DMS53 treated with DMSO at 0.1 percent for 48 hours (cell line): ENCODE data around the gene LRCH3.
"Not testable (repeated sequence)": the region's sequence is repeated elsewhere in the genome, so short reads cannot be mapped to it uniquely, and the experiment has no call there.

Experiments
- DNase-seq: peaks from one replicate; lab custom pipeline; 2025; ENCODE audit not compliant: unreplicated experiment; lab: John Stamatoyannopoulos, UW

The LRCH3 gene

DNA sequence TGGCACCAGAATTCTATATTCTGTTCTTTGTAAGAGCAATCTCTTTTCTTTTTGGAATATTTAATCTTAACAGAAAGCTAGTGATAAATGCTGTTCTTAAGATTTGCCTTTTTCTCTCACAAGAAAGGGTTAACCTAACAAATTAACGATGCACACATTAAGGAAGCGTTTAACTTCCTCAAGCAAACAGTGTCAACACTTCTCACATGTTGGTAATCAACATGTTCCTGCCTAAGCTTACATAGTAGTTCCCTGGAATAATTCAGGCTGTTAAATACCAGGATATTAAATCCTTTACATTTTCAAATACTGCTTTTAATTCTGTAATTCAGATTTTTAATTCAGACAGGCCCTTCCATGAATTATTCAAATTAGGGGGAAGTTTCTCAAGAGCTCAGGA is 91.5 kb downstream of the LRCH3 start:
- no peak for DNase-seq

DNA sequence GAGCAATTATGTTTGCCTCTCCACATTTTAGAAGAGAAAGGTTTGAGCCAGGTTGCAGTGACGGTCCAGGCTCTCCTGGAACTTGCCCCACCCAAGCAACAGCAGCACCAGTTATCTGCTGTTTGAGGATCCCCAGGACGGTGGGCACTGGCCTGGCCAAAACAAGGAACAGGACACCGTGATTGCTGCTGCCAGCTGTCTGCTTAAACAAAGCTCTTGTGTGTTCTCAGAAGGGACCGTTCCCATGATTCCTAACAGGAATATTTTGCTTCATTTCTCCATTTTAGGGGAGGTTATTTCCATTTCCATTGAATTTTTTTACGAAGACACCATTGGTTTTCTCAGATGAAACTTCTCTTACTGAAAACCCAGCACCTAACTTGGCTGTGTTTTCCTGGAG is 92.5 kb downstream of the LRCH3 start:
- no peak for DNase-seq

DNA sequence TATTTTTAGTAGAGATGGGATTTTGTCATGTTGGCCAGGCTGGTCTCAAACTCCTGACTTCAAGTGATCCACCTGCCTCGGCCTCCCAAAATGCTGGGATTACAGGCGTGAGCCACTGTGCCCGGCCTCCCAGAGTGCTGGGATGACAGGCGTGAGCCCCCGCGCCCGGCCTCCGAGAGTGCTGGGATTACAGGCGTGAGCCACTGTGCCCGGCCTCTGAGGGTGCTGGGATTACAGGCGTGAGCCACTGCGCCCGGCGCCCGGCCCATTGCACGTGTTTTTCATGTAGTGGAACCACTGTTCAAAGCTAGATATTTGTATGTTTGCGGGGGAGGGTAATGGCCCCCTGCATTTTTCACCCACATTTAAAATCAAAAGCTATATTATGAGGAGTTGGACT is 93.3 kb downstream of the LRCH3 start:
- DNase-seq, result not testable (repeated sequence)

DNA sequence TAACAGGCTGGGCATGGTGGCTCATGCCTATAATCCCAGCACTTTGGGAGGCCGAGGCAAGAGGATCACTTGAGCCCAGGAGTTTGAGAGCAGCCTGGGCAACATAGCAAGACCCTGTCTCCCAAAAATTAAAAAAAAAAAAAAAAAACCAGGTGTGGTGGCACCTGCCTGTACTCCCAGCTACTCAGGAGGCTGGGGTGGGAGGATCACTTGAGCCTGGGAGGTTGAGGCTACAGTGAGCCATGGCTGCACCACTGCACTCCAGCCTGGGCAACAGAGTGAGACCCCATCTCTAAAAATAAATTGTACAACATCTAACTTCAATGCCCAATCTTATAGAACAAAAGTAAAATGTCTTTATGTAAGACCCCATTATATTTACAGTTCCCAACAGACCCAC is 95.0 kb downstream of the LRCH3 start:
- DNase-seq, result not testable (repeated sequence)

DNA sequence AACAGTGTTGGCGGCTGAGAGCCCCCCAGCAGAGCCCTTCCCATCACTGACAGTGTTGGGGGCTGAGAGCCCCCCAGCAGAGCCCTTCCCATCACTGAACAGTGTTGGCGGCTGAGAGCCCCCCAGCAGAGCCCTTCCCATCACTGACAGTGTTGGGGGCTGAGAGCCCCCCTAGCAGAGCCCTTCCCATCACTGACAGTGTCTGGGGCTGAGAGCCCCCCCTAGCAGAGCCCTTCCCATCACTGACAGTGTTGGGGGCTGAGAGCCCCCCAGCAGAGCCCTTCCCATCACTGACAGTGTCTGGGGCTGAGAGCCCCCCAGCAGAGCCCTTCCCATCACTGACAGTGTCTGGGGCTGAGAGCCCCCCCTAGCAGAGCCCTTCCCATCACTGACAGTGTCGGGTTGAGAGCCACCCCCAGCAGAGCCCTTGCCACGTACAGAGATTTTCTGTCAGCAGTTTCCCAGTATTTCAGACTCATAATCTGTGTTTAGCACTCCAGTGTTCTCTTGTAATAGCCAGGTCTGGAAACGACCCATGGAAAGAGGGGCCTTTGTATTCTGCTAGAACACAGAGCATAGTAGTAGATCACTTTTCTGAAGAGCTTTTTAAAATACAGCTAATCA is 96.5 kb downstream of the LRCH3 start:
- not testable (repeated sequence) for DNase-seq

DNA sequence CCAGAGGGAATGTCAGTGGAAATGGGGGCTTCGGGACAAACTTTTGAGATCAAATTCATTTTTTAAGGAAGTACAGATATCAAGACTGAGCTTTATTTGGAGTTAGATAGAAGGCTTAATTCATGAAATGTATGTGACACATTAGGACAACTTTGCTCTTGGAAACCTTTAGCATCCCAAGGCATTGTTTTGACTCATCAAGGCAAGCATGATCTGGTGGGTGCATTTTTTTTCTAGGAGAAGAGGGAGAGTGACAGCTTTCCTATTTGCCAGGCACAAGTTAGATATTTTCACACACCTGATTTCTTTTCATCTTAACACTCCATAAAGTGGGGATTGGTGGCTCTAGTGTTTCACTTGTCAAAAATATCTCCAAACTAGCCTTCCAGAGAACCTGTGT is 97.5 kb downstream of the LRCH3 start:
- no peak for DNase-seq

DNA sequence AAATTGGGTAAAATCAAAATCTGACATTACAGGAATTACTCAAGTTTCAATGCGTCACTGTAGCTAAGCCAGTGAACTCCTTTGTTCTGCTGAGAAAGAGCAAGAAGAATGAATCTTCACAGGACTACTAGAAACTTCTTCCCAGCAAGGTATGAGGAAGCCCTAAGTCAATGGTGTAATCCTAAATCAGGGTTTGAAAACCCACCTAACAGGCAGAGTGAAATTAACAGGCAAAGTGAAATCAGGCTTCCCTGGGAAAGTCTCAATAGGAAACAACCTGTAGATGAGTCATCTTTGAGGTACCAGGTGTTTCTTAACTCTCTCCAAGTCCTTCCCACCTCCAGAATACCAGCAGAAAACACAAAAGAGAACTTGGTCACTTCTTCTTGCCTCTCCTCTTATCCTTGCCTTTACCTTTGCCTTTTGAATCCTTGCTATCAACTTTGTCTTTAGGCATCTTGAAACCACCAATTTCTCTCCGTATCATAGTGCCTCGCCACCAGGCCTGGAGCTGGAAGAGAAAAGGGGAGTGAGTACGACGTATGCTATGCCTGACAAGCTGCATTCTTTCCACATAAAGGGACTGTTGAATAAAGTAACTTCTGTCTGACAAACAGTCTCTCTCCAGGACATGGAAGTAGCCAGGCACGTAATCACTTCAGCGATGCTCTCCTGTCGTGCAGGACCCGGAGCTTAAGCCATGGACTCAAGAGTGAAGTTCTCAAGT is 98.3 kb downstream of the LRCH3 start:
- no peak for DNase-seq

DNA sequence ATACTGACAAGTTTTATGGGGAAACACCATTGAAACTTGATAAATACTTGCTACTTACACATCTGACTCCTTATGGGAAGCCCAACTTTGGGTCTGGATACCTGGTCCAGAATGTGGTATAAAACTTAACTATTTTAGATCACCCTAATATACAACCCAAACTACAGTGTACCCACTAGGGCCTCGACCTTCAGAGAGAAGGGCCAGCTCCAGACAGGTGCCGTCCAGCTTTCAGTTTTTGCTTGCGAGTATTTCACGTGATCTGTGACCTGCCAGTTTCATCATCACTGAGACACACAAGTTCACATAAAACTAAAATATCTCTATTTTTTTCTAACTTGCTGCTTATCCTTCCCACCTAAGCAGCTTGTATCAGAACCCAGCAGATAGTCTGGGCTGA is 99.6 kb downstream of the LRCH3 start:
- DNase-seq, result no peak

DNA sequence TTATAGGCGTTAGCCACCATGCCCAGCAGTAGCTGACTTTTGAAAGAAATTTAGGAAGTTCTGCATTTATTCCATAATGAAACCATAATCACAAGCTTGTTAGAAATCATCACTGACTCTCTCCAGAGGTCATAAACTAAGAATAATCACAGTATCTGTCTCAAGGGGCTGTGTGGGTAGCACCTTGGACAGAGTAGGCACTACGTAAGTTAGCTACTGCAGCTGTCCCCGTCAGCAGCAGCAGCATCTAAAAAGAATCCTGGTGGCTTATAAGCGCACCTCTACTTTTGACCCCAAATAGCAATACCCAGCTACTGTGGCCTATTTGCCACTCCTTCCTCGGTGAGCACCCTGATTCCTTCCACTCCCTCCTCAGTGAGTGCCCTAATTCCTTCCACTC is 101.1 kb downstream of the LRCH3 start:
- DNase-seq, result no peak

DNA sequence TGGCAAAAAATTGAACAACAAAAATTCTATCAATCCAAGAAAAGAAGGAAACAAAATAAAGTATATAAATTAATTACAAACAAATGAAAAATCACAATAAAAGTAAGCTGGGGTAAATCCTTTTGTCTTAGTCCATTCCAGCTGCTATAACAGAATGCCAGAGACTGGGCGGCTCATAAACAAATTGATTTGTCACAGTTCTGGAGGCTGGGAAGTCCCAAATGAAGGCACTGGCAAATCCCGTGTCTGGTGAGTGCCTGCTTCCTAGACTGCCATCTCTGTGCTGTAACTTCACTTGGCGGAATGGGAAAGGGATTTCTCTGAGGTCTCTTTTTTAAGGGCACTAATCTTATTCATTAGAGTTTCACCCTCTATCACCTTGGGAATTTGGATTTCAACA is 105.4 kb downstream of the LRCH3 start:
- no peak for DNase-seq

DNA sequence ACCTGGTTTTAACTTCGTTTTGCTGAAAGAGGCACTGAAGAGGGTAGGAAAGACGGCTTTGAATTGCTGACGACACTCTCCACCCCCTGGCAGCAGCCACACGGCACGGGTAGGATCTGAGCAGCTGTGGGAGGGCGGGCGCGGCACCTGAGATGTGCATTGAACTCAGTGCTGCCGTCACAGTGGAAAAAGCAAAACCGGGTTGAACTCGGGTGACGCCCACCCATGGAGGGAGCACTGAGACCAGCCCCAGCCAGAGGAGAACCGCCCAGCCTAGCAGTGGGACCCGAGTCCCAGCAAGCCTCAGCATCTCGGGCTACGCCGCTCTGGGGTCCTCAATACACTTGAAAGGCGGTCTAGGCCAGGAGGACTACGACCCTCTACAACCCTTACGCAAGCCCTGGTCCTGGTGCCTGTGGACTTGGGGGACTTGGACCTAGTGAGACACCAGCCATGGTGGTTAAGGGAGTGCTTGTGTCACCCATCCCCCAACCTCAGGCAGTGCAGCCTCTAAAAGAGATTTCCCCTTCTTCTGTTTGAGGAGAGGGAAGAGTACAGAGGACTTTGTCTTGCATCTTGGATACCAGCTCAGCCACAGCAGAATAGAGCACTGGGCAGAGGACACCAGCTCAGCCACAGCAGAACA is 108.9 kb downstream of the LRCH3 start:
- no peak for DNase-seq

DNA sequence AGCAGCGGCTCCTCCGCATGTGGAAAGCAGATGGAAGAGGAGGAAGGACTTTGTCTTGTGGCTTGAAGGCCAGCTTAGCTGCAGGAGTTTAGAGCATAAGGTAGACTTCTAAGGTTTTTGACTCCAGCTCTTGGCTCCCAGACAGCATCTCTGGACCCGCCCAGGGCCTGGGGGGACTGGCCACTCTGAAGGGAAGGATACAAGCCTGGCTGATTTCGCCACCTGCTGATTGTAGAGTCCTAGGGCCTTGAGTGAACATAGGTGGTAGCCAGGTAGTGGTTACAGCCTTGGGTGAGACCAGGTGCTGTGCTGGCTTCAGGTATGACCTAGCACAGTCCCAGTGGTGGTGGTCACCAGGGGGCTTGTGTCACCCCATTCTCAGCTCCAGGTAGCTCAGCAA is 110.6 kb downstream of the LRCH3 start:
- no peak for DNase-seq

DNA sequence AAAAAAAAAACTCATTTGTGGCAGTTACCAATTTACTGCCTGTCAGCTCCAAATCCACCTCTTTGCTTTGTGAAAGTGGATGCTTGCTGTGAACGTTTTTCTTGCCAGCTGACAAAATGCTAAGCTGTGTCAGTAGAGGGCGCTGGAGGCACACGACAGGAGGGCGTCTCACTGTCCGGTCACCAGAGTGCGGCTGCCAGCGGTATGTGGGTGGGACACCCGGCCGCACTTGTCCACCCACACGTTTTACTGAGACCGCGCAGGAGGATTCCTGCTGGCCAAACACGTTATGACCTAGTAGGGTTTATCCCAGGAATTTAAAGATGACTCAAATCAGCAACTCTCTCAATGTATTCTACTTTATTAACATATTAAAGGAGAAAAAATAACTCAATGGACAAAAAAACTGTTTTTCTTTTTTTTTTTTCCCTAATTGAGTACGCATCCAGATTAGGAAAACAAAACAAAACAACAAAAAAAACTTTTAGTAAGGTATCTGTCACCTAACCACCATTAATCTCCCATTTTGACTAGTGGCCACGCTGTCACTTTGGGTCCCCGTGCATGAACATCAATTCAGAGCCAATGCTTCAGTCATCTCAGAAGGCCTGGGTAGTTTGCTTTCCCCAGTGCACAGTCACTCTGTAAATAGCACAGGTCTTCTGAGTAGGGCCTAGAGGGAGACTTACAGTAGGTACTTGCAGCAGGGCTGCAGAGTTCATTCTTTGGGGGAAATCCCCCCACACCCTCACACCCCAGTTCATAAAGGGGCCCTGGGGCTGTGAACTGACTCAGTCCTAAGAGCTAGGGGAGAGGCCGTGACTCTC is 115.2 kb downstream of the LRCH3 start:
- DNase-seq, result peak; percentile 53

DNA sequence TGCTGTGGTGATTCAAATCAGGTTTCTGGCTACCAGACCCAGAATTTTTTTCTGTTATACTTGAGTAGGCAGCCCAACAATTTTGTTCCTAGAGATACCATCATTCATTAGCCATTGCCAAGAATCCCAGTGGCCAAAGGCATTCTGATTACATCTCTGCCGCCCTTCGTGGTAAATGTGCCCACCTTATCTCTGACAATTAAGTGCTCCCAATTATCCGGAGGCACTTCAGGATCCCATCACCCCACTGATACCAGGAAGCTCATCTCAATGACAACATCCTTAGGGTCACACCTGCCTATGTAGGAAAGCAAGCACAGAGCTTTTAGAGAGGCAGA is 115.8 kb downstream of the LRCH3 start:
- DNase-seq, result no peak

DNA sequence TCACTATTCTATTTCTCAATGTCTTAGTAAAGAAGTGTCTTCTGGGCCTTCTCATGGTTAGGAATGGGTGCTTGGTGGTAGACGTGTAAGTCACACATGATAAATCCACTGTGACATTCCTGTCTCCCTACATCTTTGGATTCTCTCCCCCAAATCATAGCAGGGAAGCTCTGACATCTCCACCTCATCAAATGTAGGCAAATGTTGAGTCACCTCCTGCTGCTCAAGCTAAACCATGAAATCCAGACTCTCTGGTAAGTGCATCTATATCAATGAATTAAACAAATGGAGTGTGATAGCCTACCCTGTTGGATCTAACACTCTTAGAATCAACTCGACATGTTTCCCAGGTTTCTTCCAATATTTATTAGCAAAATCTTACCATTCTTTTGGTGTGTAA is 116.1 kb downstream of the LRCH3 start:
- DNase-seq, result no peak

DNA sequence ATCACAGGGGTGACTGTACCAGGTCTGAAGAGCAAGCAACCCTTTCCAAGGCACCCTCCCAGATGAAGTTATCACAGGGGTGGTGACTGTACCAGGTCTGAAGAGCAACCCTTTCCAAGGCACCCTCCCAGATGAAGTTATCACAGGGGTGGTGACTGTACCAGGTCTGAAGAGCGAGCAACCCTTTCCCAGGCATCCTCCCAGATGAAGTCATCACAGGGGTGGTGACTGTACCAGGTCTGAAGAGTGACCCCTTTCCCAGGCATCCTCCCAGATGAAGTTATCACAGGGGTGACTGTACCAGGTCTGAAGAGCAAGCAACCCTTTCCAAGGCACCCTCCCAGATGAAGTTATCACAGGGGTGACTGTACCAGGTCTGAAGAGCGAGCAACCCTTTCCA is 117.5 kb downstream of the LRCH3 start:
- not testable (repeated sequence) for DNase-seq

DNA sequence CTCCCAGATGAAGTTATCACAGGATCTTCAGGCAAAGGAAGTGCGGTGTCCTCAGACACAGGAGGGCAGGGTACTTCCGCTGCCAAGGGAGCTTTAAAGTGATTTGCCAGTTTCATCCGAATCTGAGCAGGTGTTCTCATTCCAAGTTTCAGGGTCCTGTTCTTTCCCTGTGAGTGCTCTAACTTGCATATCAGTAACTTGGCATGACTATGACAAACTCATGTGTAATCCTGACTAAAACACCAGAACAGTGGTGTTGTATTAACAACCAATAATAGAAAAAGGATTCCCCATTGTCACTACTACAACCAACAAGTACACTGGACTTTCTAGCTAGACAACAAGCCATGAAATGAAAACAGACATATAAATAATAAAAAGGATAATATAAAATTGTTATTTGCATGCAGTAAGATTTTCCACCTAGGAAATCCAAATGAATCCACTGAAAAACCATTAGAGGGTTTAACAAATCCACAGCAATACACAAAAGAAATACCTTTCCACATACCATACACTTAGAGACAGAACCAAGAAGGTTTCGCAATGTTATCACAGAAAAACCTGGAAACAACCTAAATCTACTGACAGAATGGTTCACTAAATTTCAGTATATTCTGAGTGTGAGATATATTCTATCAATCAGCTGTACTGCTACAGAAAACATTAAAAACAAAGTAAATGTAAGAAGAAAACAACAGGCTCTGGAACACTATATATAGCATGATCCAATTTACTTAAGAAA is 118.1 kb downstream of the LRCH3 start:
- no peak for DNase-seq

DNA sequence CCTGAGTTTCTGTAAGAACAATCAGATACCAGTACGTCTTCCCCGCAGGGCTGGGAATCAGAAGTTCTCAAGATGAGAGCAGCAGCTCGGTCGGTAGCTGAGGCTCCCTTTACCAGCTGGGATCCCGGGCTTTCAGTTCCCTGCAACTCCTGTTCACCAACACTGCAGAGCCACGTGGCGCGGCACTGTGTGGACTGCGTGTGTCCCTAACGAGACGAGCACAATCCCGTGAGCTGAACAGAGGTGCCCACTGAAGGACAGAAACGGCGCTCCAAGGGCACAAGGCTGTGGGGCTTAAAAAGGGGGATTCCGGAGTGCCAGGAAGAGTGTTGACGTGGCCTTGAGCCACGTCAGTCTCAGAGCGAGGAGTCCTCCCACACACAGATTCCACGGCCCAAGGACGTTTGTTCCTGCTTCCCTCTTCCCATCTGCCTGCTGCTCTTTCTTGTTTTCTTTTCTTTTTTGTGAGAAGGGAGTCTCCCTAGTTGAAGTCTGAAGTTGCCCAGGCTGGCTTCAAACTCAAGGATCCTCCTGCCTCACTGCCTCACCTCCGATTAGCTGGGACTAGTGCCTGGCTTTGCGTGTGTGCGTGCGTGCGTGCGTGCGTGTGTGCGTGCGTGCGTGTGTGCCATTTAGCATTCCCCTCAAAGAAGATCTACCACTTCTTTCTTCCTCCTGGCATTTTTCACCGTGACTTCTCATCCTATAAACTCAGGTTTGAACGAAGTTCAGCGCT is 121.9 kb downstream of the LRCH3 start:
- no peak for DNase-seq

DNA sequence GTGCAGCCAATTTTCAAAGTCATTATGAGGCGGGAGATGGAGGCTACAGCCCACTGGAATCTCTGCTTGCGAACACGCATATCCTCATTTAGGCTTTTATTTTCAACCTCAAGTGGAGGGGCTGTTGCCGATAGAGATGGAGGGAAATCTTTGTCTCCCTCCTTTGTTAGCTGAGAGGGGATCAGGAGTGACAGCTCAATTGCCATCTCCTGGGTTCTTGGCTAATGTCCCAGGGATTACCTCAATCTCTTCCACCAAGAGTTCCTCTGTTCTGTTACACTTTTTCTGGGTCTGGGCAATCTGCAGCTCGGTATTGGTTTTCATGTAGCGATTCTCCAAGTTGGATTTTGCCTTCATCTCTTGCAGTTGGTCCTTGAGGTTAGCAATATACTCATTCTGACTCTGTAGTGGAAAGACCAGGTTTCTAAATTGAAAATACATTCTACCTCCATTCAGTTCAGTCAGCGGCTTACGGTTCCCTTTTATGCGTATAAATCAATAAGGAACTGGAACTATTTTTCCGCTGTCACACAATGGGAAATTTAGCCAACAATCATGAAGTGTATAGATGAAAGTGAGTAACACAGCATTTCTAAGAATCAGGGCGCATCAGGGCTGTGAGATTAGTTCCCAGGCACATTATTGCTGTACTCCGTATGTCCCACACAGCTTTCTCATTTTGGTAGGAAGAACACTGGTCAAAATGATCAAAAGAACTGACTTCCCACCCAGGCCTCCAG is 122.8 kb downstream of the LRCH3 start:
- DNase-seq, result no peak
